Measurements from ENCODE around the gene SLC29A4. TPM values are rescaled to one million over a fixed set of nuclear protein-coding genes. Genes with fewer than 3 reads are reported as not detected.
"Not testable (repeated sequence)": the region's sequence is repeated elsewhere in the genome, so short reads cannot be mapped to it uniquely, and the experiment has no call there.

SLC29A4 gene
- total RNA-seq, 2 experiments from 2014 or later, result 2.5 to 2.9 TPM

- POLR2A ChIA-PET, result no interaction called here
- intact Hi-C loops (cut with micrococcal nuclease), result no loop called here
- Mint-ChIP-seq H3K4me3 (no peak overlapping the region), H3K27me3 (no peaks in the 10 kb centered on the region), H3K4me1 (ENCODE audit: low read depth) (no peaks in the 10 kb centered on the region), H3K36me3 (ENCODE audit: low read depth) (peaks cover 45% of the 10 kb centered on the region), H3K9me3 (peaks cover 17% of the 10 kb centered on the region), H3K27ac (no peak overlapping the region)
- ATAC-seq, result no peak
- CTCF ChIA-PET, result no interaction called here
- no peak for DNase-seq
- no peak for TF ChIP-seq CTCF (IDR thresholded peaks at IDR 0.05)
These were observed 32.1 kb downstream of the SLC29A4 start for GRCh38 chr7:5314864-5315263.

- ChIA-PET CTCF (no interaction called here), POLR2A (no interaction called here)
- Mint-ChIP-seq H3K4me3 (no peak overlapping the region), H3K4me1 (ENCODE audit: low read depth) (no peaks in the 10 kb centered on the region), H3K36me3 (ENCODE audit: low read depth) (peaks cover 49% of the 10 kb centered on the region), H3K27ac (no peak overlapping the region), H3K27me3 (no peaks in the 10 kb centered on the region), H3K9me3 (peaks cover 20% of the 10 kb centered on the region)
- no peak for DNase-seq
- no peak for ATAC-seq
- TF ChIP-seq CTCF (IDR thresholded peaks at IDR 0.05), result no peak
- intact Hi-C loops (cut with micrococcal nuclease), result no loop called here
These were observed 33.0 kb downstream of the SLC29A4 start for GRCh38 chr7:5315761-5316160.

- POLR2A ChIA-PET; H3K4me3 Mint-ChIP-seq; H3K27ac Mint-ChIP-seq; DNase-seq; intact Hi-C loops (cut with micrococcal nuclease); H3K4me1 Mint-ChIP-seq (ENCODE audit: low read depth); H3K27me3 Mint-ChIP-seq; ATAC-seq: not testable (repeated sequence)
- peaks cover 52% of the 10 kb centered on the region for H3K36me3 Mint-ChIP-seq (ENCODE audit: low read depth)
- peaks cover 20% of the 10 kb centered on the region for H3K9me3 Mint-ChIP-seq
- CTCF ChIA-PET, result interaction anchor here (1.3 kb wide), 1 partner anchor 79 kb away, joined by 3 read pairs; no protein-coding TSS in a partner anchor
These were observed 35.9 kb downstream of the SLC29A4 start for GRCh38 chr7:5318613-5319012.

GRCh38 chr7:5320391-5320790 lies 37.6 kb downstream of the SLC29A4 start:
- H3K4me1 Mint-ChIP-seq (ENCODE audit: low read depth), result no peaks in the 10 kb centered on the region
- ATAC-seq (no peak), DNase-seq (no peak)
- intact Hi-C loops (cut with micrococcal nuclease), result no loop called here
- POLR2A ChIA-PET, result no interaction called here
- H3K4me3 Mint-ChIP-seq, result no peak overlapping the region
- H3K36me3 Mint-ChIP-seq (ENCODE audit: low read depth), result peaks cover 54% of the 10 kb centered on the region
- CTCF ChIA-PET, result no interaction called here
- H3K27ac Mint-ChIP-seq, result no peak overlapping the region
- H3K9me3 Mint-ChIP-seq, result peaks cover 20% of the 10 kb centered on the region
- no peaks in the 10 kb centered on the region for H3K27me3 Mint-ChIP-seq
- no peak for TF ChIP-seq CTCF (IDR thresholded peaks at IDR 0.05)

- no peak for TF ChIP-seq CTCF (IDR thresholded peaks at IDR 0.05)
- Mint-ChIP-seq H3K4me3 (no peak overlapping the region), H3K4me1 (ENCODE audit: low read depth) (no peaks in the 10 kb centered on the region), H3K36me3 (ENCODE audit: low read depth) (peaks cover 49% of the 10 kb centered on the region), H3K27me3 (no peaks in the 10 kb centered on the region), H3K9me3 (peaks cover 20% of the 10 kb centered on the region), H3K27ac (no peak overlapping the region)
- DNase-seq (no peak), ATAC-seq (no peak)
- intact Hi-C loops (cut with micrococcal nuclease), result no loop called here
- POLR2A ChIA-PET, result no interaction called here
- CTCF ChIA-PET, result no interaction called here
These were observed 38.2 kb downstream of the SLC29A4 start for GRCh38 chr7:5320802-5321396.

Measured in activated CD8-positive, alpha-beta T cell treated with anti-CD3 and anti-CD28 coated beads for 36 hours (primary cell).